Cerebellar nuclear complex (tissue), 1 donor: ENCODE results near the gene PPP1R15B.

Source experiments
- DNase-seq, 2 experiments: peaks; one replicate each; lab custom pipeline; 2025; lab: John Stamatoyannopoulos, UW

PPP1R15B gene

DNA sequence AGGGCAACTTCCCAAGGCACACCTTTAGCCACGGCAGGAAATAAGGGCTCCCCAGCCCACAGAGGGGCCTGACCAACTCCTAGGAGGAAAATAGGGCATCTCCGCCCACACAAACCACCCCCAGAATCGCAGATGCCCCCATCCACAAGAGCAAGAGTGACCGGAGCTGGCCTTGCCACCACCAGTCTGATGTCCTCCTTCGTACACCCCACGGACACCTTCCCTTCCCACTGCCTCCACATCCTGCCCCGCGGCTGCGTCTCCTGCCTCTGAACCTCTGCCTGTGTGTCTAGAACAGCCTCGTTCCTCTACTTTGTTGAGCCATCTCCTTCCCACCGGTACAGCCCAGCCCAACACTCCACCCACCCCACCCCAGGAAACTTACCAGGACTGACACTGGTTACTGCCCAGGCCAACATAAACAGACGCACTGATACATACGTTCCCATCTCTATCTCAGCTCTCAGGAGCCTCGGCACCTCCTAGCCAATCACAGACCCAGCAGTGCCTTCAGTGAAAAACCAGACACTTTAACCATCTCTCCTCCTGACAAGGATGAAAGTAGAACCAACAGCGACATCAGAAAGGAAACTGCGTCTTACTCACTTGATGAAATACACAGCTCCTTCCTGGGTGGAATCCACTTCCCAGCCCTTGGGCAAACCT lies 44.3 kb downstream of the PPP1R15B start:
- DNase-seq = no peak

DNA sequence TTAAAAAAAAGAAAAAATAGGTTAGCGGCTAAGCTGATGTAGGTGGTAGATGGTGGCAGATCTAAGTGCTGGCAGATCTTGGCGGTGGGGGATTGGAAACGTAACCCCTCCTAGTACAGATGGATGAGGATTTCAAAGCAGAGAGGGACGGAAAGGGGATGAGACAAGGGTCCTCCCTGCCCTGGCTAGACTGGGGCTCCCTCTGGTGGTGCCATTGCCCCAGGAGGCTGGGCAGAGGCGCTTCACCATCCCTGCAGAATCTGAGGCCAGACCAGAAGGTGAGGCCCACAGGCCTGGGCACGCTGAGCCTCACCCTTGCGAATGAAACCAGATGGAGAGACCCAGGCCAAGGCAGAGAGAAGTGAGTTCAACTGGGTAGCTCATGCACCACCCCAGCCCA lies 44.9 kb downstream of the PPP1R15B start:
- DNase-seq = no peak

DNA sequence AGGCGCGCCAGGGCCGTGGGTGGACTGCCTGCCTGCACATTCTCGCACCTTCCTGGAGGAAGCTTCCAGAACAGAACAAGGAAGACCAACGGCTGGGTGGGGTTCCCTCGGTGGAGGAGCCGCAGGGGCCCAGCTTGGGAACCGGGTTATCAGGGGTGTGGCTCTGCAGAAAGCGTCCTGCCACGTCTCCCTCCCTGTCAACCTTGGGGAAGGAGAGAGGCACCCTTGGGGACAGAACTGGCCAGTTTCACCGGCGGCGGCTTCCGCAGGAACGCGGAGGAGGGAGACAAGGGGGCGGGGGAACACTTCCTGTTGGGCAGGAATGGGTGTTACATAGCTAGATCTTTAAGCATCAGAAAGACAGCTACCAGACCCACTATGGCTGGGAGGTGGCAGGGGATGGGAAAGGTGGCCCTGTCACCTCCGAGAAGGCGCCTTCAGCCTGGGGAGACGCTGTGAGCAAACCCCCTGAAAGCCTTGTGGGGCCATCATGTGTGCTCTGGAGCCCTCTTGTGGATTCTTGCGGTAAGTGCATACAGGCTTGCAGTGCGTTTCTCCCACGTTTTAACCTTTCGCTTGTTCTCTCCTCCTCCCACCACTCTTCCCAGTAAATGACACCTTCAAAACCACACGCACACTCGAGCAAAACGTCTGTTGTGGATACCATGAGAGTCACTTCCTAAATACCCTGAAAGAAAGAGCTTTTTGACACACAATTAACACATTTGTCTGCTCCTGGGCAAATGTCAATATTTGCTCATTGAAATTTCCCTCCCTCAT lies 48.1 kb downstream of the PPP1R15B start:
- DNase-seq = peak in 1 of 2 experiments; percentile 72

DNA sequence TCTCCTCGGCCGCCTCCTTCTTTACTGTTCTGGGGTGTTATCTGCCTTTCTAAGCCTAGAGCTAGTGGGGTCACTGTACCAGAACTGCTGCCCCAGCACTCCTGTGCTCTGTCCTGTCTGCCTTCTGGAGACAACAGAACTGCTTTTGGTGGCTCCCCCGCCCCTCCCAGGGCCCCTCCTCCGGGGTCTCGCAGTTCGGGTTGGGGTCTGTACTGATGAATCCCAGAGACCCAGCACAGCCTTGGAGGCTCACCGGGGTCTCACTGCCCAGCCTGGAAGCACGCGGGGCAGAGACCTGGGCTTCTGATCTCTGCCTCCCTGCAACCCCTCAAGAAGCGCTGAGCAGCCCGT lies 48.7 kb downstream of the PPP1R15B start:
- DNase-seq = no peak

DNA sequence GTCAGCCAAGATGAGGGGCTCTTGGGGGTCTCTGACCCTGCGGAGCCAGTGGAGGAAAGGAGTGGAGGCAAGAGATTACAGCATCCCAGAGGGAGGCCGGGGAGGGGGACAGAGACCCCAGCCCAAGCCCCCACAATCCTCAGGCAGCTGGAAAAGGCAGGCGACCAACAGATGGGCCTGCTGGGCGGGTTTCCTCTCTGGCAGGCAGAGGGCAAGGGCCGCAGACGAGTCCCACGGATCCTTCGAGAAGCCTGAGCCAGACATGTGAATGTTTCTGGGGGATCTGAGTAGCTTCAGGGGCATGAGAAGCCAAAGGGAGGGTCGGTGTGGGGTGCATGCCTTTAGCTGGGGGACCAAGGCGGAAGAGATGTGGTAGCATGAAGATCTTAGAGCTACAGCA lies 49.8 kb downstream of the PPP1R15B start:
- DNase-seq = peak in 1 of 2 experiments; percentile 20

DNA sequence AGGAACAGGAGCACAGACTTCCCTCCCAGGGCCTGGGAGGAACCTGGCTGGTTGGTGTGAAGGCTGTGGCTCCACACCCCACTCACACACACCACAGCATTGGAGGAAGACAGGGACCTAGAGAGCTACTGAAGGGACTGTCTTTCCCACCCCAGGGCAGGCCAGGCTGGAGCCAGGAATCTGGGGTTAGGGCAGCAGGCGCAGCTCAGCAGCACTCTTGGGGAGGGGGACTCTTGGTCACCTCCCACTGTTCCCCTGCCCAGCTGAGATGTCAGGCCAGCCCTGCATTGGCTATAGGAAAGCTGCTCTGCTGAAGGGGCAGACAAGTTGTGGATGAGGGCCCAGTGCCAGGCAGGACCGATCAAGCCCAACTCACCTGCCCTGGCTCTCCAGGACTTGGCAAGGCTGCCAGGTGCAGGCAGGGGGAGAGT lies 50.3 kb downstream of the PPP1R15B start:
- no peak for DNase-seq

DNA sequence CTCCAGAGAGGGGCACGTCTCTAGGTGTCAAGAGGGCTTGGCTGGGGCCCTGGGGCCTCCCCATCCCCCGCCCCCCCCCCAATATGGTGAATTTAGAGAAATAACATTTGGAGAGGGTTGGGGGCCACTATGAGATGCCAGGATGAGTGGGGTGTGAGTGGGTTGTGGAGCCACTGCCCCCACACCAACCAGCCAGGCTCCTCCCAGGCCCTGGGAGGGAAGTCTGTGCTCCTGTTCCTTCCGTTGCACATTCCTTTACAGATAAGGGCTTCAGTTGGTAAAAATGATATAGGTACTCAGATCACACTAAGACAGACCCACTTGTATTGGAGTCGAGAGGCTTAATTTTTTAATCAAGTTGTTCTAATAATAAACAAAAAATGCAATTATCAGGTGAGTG lies 51.3 kb downstream of the PPP1R15B start:
- no peak for DNase-seq

DNA sequence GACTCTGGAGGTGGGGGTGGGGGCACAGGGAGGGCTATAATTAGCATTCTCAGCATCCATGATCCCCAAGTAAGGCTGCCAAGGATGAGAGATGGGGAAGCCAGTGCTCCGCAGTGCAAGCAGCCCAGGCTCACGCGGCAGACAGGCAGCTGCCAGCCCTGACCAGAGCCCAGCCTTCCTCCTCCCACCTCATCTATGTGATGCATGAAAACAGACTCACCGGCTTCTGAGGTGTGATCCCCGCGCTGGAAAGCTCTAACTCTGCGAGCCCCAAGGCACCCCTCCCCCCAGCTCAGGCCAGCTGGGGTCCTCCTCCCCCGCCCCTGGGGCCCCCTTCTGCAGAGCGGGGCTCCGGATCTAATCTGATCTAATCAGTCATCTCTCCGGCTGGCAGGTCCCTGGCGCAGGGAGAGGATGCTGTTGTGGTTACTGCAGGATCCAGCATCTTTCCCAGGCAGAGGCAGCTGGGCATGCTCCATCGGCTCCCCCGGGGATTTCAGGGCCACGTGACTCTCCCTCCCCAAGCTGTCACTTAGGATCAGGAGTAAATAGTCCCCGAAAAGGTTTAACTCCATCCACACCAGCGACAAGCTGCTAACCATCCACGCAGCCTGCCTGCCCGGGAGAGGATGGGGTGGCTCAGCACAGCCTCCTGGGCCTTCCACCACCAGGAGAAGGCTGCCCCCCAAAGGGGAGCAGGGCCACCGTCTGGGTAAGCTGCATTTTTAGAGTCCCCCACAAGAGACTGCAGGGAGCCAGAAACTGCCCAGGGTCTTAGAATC lies 52.0 kb downstream of the PPP1R15B start, which contains the start of gene PLEKHA6:
TSS of gene PLEKHA6 (minus strand) at position 456 of the 782 bp plus-strand sequence. CDS start 86,202 bp downstream, outside the sequence.
- peak; percentile 16 to 64 for DNase-seq

DNA sequence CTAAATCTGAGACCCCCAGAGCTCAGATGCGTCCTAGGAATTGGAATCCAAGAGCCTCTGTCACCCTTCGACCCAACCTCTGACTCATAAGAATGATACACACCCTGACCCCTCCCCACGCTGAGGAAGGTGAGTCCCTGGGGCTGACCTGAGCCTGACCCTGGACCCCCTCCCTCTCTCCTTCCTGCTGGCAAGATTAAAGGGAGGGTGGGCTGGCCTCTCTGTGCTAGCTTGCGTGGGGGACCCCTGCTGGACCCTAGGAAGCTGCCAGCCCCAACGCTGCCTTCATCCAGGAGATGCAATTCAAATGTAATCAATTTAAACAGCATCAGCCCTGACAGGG lies 52.5 kb downstream of the PPP1R15B start:
- DNase-seq = no peak

DNA sequence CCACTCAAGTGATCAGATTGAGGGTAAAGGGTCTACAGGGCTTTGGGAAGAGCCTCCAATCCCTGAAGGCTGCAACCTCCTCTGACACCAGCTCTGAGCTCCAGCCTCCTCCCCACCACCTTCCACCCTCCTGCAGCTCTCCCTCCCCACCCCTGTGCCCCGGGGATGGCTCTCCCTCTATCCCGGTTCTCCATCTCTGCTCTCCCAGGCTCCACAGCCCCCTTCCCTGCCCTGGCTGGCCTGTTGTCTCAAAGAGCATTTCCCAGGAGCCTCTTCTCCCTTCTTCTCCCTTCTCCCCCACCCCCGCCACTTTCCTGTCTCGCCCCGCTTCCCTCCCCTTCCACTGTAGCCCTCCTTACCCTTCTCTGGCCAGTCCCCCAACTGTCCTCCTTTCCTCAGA lies 53.0 kb downstream of the PPP1R15B start:
- DNase-seq = no peak

DNA sequence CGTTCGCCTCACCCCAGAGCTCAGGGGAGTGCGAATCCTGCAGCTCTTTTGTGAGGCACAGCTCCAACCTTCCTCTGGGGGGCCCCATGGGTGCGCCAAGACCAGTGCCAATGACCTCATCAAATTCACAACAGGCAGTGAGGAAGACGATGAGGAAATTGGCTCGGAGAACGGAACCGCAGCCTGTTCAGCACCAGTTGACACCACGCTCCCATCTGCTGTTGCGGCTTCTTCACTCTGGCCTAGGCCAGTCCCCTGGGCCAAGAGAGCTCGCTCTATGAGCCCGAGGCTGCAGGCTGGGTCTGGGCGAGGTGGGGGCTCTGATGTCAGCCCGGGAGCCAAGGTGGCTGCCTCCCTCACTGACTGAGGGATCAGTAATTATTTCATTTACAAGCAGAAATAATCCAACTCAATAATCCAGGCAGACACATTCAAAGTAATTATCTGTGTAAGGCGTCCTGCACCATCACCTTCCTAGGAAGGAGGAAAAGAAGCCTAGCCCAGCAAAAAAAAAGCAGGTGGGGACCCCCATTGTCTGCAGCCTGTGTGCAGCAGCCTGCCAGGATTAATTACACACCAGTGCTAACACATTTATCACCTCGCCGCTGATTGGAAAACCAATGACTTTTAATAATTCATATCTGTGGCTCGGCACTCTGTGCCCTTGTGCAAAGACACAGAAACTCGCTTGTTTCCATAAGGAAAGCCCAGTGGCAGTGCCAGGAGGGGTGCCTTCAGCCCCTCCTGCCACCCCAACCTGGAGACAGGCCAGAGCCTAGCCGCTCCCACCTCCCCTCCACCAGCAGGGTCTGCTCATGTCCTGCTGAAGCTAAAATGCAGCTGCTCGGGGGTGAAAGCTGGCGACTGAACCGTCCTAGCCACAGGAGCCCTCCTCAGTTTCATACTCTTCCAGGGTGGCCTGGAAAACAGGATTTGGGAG lies 53.8 kb downstream of the PPP1R15B start:
- peak in 1 of 2 experiments; percentile 18 for DNase-seq

DNA sequence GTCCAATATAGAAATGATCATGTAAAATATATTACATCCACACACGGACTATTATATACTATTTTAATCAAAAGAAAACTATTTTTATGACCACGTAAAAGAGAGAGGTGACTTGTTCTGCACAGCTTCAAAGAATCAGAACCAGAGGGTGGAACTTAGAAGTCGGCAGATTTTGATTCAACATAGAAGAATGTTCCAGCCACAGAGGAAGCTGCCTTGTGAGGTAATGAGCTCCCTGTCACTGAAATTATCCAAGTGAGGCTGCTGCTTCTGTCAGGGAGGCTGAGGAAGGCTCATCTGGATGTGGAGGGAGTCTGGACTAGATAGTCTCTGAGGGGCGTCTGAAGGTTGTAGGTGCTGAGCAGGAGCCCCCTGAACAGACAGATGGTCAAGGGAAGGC lies 54.6 kb downstream of the PPP1R15B start:
- no peak for DNase-seq

DNA sequence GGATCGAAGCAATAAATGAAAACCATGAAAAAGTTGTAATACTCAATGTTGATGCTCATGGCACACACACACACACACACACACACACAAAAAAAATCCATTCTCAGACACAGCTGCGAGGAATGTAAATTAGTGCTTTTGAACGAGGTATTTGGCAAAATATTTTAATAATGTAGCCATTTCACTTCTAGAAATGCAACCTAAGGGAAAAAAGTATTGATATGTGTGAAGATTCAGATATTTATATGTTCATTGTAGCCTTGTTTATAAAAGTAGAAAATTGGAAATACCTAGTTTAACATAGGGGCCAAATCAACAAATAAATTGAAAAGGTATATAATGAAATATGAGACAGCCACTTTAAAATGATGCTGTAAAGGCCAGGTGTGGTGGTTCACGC lies 55.7 kb downstream of the PPP1R15B start:
- DNase-seq = no peak

DNA sequence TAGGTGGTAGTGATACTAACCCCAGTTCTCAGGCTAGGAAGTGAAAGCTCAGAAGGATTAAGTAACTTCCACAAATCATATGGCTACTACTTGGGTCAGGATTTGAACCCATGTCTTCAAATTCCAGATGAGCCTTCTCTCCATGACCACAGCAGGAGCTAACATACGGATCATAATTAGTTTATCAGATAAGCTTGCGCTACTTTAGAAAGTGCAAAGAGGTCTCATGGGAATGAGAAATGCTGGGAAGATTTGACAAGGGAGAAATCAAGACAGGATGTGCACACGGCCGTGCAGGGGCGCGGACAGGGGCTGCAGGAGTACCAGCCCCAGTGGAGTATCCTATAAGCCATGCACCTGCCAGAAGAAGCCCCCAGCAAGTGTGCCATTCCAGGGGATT lies 57.0 kb downstream of the PPP1R15B start:
- no peak for DNase-seq
